Lower leg skin (tissue), 3 donors: Measurements from ENCODE around the gene CIZ1.

Experiments
- POLR2A ChIP-seq, 2 donors: fragments of 450-650 bp; IDR thresholded peaks; one replicate each; pipeline ENCODE4 v1.6.1; 2016 to 2017; ENCODE audit warnings: antibody characterized with exemption in 2 of 2, mild to moderate bottlenecking in 1 of 2, moderate library complexity in 1 of 2
- TF ChIP-seq, protein P1 (sequence below), 3 donors: fragments of 450-650 bp; IDR thresholded peaks; one replicate each; pipeline ENCODE4 v1.5.1; 2016; ENCODE audit warnings: antibody characterized with exemption in 3 of 3, mild to moderate bottlenecking in 3 of 3, moderate library complexity in 2 of 3

DNA sequence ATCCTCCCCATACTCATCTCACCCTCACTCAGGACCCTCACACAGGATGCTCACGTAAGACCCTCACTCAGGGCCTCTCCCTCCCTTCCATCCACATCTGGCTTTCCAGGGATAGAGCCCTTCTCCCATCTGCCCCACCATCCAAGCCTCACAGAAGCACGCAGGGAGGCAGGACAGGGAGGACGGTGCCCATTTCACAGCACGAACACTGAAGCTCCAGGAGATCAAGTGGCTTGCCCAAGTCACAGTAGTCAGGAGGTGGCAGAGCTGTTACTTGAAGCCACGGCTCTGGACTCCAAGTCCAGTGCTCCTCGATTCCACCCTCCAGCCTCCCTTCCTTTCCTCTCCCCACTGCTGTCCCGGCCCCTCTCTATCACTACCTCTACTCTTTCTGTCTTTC, 33.5 kb upstream of the CIZ1 start:
- TF ChIP-seq, protein P1, sequence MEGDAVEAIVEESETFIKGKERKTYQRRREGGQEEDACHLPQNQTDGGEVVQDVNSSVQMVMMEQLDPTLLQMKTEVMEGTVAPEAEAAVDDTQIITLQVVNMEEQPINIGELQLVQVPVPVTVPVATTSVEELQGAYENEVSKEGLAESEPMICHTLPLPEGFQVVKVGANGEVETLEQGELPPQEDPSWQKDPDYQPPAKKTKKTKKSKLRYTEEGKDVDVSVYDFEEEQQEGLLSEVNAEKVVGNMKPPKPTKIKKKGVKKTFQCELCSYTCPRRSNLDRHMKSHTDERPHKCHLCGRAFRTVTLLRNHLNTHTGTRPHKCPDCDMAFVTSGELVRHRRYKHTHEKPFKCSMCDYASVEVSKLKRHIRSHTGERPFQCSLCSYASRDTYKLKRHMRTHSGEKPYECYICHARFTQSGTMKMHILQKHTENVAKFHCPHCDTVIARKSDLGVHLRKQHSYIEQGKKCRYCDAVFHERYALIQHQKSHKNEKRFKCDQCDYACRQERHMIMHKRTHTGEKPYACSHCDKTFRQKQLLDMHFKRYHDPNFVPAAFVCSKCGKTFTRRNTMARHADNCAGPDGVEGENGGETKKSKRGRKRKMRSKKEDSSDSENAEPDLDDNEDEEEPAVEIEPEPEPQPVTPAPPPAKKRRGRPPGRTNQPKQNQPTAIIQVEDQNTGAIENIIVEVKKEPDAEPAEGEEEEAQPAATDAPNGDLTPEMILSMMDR (IDR thresholded peaks at IDR 0.05), result no peak
- no peak for TF ChIP-seq POLR2A (IDR thresholded peaks at IDR 0.05)
